Spleen (tissue), 7 donors: ENCODE data around the gene KLC4.

Experiments used
- CTCF ChIP-seq, 11 experiments: fragments of 200-600 bp in 7 of 11; fragments of 450-650 bp in 4 of 11; sonication (generic) in 4 of 11; IDR thresholded peaks in 8 of 11; conservative IDR thresholded peaks in 3 of 11; 1 replicate in 7 of 11; 2 replicates in 4 of 11; pipeline versions ENCODE4 v1.4.0 to v1.8.0; 2016 to 2021; ENCODE audit warnings: antibody characterized with exemption in 11 of 11, inconsistent platforms in 4 of 11, mild to moderate bottlenecking in 1 of 11
- POLR2AphosphoS5 ChIP-seq, 3 donors: sonication (generic); formaldehyde crosslinking; IDR thresholded peaks; one replicate each; pipeline ENCODE4 v1.5.1; 2017; ENCODE audit warnings: antibody characterized with exemption in 3 of 3
- donor health status: DM: no; HTN: no; CAD: no; lungs with moderate emphysema.
- donor health status: DM: no; HTN: no; CAD: no.
- donor health status: DM: no; HTN: no; CAD: no.

GRCh38 chr6:43058531-43058930 lies 900 bp upstream of the KLC4 start:
- no peak for TF ChIP-seq CTCF (IDR thresholded peaks at IDR 0.05 in 8 of 11, conservative IDR thresholded peaks at IDR 0.05 in 3 of 11)
- no peak for TF ChIP-seq POLR2AphosphoS5 (IDR thresholded peaks at IDR 0.05)
